Endometrium (tissue), 2 donors: ENCODE measurements around the gene STAT2.
A peak's percentile ranks its signal among the peaks of the same experiment; 100 is the strongest.
"Not testable (repeated sequence)": the region's sequence is repeated elsewhere in the genome, so short reads cannot be mapped to it uniquely, and the experiment has no call there.

Source experiments
- FAIRE-seq: peaks from 2 replicates; lab custom pipeline; 2012; peaks lifted over from hg19 to GRCh38; lab: Jason Lieb, UNC
- donor health status: control.
- donor health status: control.

The STAT2 gene

GRCh38 chr12:56326126-56326525, 33.8 kb downstream of the STAT2 start:
- FAIRE-seq = no peak

- FAIRE-seq = no peak
Observed at GRCh38 chr12:56324206-56324605, 35.7 kb downstream of the STAT2 start.

GRCh38 chr12:56321610-56322009, 38.3 kb downstream of the STAT2 start:
- not testable (repeated sequence) for FAIRE-seq

GRCh38 chr12:56321027-56321426, 38.9 kb downstream of the STAT2 start:
- FAIRE-seq = no peak

GRCh38 chr12:56317675-56318074, 42.2 kb downstream of the STAT2 start:
- FAIRE-seq = no peak

GRCh38 chr12:56315622-56316473, 44.1 kb downstream of the STAT2 start, which contains the start of gene CNPY2:
Gene CNPY2, minus strand, starts transcription at chr12:56315988. Its CDS starts 771 bp downstream, at chr12:56315217.
- peak; percentile 62 for FAIRE-seq

- no peak for FAIRE-seq
Observed at GRCh38 chr12:56315249-56315621, 44.7 kb downstream of the STAT2 start.

- FAIRE-seq = no peak
Observed at GRCh38 chr12:56311003-56311402, 48.9 kb downstream of the STAT2 start.

GRCh38 chr12:56308714-56309113, 51.2 kb downstream of the STAT2 start:
- no peak for FAIRE-seq

GRCh38 chr12:56307221-56307965, 52.5 kb downstream of the STAT2 start:
- FAIRE-seq = no peak

GRCh38 chr12:56304872-56305590, 54.9 kb downstream of the STAT2 start:
- FAIRE-seq = no peak

GRCh38 chr12:56304276-56304675, 55.6 kb downstream of the STAT2 start:
- FAIRE-seq = no peak

- no peak for FAIRE-seq
Observed at GRCh38 chr12:56300644-56301464, 59.1 kb downstream of the STAT2 start.

- FAIRE-seq = peak; percentile 81
Observed at GRCh38 chr12:56299853-56300643, 59.9 kb downstream of the STAT2 start, which contains the start of gene CS. Gene CS, minus strand, starts transcription at chr12:56300330. Its CDS starts 129 bp downstream, at chr12:56300201.

GRCh38 chr12:56299308-56299852, 60.5 kb downstream of the STAT2 start:
- FAIRE-seq = no peak

GRCh38 chr12:56298828-56299227, 61.1 kb downstream of the STAT2 start:
- no peak for FAIRE-seq

- no peak for FAIRE-seq
Observed at GRCh38 chr12:56297400-56297799, 62.5 kb downstream of the STAT2 start.

GRCh38 chr12:56296295-56296694, 63.6 kb downstream of the STAT2 start:
- FAIRE-seq = no peak

GRCh38 chr12:56293795-56294194, 66.1 kb downstream of the STAT2 start:
- no peak for FAIRE-seq
